SK-N-SH treated with all-trans-retinoic acid at 6 μM for 48 hours (cell line): Measurements from ENCODE around the gene SLTM.

Experiments
- ARNTL ChIP-seq: fragments of 450-650 bp; formaldehyde crosslinking; IDR thresholded peaks from 2 replicates; pipeline ENCODE4 v1.5.0; 2020; ENCODE audit warnings: low read depth, mild to moderate bottlenecking, moderate library complexity, borderline replicate concordance
- BACH2 ChIP-seq: fragments of 250-450 bp; sonication (Bioruptor Pico); IDR thresholded peaks from 2 replicates; pipeline ENCODE4 v1.9.0; 2021; ENCODE audit warnings: mild to moderate bottlenecking, borderline replicate concordance
- CSDC2 ChIP-seq: fragments of 250-450 bp; sonication (Bioruptor Pico); IDR thresholded peaks from 2 replicates; pipeline ENCODE4 v1.5.0; 2020; ENCODE audit warnings: mild to moderate bottlenecking, moderate library complexity
- GLIS3 ChIP-seq: fragments of 250-450 bp; sonication (Bioruptor Pico); IDR thresholded peaks from 2 replicates; pipeline ENCODE4 v1.5.0; 2020; ENCODE audit warnings: mild to moderate bottlenecking, moderate library complexity
- SNAI2 ChIP-seq: fragments of 250-450 bp; sonication (Bioruptor Pico); IDR thresholded peaks from 2 replicates; pipeline ENCODE4 v1.5.0; 2020; ENCODE audit warnings: mild to moderate bottlenecking, moderate library complexity
- TSHZ2 ChIP-seq: fragments of 250-450 bp; sonication (Bioruptor Pico); IDR thresholded peaks from 2 replicates; pipeline ENCODE4 v1.5.0; 2020; ENCODE audit warnings: mild to moderate bottlenecking, moderate library complexity
- ZC3H10 ChIP-seq: fragments of 250-450 bp; sonication (Bioruptor Pico); IDR thresholded peaks from 2 replicates; pipeline ENCODE4 v1.5.1; 2021; ENCODE audit warnings: mild to moderate bottlenecking, moderate library complexity
- ZFP30 ChIP-seq: fragments of 450-650 bp; formaldehyde crosslinking; IDR thresholded peaks from 2 replicates; pipeline ENCODE4 v1.5.0; 2022; ENCODE audit warnings: mild to moderate bottlenecking, moderate library complexity
- ZNF565 ChIP-seq: fragments of 450-650 bp; formaldehyde crosslinking; conservative IDR thresholded peaks from 2 replicates; pipeline ENCODE4 v1.5.0; 2020; ENCODE audit warnings: low read depth, mild to moderate bottlenecking, moderate library complexity
- TF ChIP-seq, protein P1 (sequence below): fragments of 250-450 bp; sonication (Bioruptor Pico); IDR thresholded peaks from 2 replicates; pipeline ENCODE4 v1.8.0; 2020; ENCODE audit warnings: mild to moderate bottlenecking, moderate library complexity, borderline replicate concordance
- TF ChIP-seq, protein P2 (sequence below): fragments of 250-450 bp; sonication (Bioruptor Pico); IDR thresholded peaks from 2 replicates; pipeline ENCODE4 v1.5.1; 2020; ENCODE audit warnings: low read depth, mild to moderate bottlenecking, moderate library complexity

GRCh38 chr15:58980351-58980939 is 47.0 kb upstream of the SLTM start:
- TF ChIP-seq BACH2 (CRISPR knock-in tag) (no peak), ARNTL (CRISPR knock-in tag) (no peak), ZFP30 (CRISPR knock-in tag) (no peak), TSHZ2 (CRISPR knock-in tag) (no peak), CSDC2 (CRISPR knock-in tag) (no peak), GLIS3 (CRISPR knock-in tag) (no peak), SNAI2 (CRISPR knock-in tag) (no peak), ZC3H10 (no peak), ZNF565 (CRISPR knock-in tag) (no peak)
- TF ChIP-seq, protein P1, sequence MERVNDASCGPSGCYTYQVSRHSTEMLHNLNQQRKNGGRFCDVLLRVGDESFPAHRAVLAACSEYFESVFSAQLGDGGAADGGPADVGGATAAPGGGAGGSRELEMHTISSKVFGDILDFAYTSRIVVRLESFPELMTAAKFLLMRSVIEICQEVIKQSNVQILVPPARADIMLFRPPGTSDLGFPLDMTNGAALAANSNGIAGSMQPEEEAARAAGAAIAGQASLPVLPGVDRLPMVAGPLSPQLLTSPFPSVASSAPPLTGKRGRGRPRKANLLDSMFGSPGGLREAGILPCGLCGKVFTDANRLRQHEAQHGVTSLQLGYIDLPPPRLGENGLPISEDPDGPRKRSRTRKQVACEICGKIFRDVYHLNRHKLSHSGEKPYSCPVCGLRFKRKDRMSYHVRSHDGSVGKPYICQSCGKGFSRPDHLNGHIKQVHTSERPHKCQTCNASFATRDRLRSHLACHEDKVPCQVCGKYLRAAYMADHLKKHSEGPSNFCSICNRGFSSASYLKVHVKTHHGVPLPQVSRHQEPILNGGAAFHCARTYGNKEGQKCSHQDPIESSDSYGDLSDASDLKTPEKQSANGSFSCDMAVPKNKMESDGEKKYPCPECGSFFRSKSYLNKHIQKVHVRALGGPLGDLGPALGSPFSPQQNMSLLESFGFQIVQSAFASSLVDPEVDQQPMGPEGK (CRISPR knock-in tag), result no peak
- TF ChIP-seq, protein P2, sequence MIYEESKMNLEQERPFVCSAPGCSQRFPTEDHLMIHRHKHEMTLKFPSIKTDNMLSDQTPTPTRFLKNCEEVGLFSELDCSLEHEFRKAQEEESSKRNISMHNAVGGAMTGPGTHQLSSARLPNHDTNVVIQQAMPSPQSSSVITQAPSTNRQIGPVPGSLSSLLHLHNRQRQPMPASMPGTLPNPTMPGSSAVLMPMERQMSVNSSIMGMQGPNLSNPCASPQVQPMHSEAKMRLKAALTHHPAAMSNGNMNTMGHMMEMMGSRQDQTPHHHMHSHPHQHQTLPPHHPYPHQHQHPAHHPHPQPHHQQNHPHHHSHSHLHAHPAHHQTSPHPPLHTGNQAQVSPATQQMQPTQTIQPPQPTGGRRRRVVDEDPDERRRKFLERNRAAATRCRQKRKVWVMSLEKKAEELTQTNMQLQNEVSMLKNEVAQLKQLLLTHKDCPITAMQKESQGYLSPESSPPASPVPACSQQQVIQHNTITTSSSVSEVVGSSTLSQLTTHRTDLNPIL (CRISPR knock-in tag), result no peak
